AG09309 (cell line): ENCODE measurements around the gene IZUMO4.

Source experiments
- DNase-seq: peaks from one replicate; pipeline ENCODE4 v3.0.0-alpha.2; 2010; ENCODE audit warnings: low read depth
- H3K4me3 ChIP-seq: 2 replicates; pipeline ENCODE4 v1.5.1; 2011; ENCODE audit warnings: mild to moderate bottlenecking, low read depth, low read length, moderate library complexity; ENCODE audit not compliant: control insufficient read depth
- TF ChIP-seq, protein P1 (sequence below): IDR thresholded peaks from 2 replicates; pipeline ENCODE4 v1.5.1; 2011; ENCODE audit warnings: mild to moderate bottlenecking, low read depth, low read length, inconsistent platforms; ENCODE audit not compliant: insufficient read depth, control insufficient read depth; ENCODE audit errors: missing control alignments

IZUMO4 gene

DNA sequence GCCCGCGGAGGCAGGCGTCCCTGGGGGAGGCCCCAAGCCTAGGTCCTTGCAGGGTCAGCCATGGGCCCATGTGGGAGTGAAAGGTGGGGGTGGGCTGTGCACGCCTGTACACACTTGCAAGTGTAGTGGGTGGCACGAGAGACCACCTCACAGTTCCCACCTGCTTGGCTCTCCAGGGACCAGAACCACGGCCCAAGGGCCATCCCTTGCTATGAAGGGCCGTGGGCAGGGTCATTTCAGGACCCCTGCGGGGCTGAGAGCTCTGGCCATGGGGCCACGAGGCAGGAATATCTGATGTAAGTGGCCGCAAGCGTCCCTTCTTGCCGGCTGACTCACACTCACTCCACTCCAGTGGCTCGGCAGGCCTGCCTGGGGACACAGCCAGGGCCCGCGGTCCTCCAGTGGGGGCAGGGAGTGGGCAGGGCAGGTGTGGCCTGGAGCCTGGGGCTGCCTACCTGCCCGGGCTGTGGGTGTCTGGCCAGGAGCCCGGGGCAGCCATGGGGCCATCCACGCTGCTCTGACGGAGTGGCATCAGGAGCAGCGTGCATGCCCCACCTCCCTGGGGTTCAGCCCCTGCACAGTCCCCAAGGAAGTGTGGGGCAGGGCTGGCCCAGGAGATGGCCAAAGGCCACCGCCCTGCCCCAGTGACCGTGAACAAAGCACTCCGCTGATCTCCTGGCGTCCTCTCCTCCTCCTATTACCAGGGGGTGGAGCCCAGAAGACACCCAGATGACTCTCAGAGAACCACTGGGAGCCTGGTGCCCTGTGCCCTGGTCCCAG lies 37.1 kb upstream of the IZUMO4 start:
- TF ChIP-seq, protein P1, sequence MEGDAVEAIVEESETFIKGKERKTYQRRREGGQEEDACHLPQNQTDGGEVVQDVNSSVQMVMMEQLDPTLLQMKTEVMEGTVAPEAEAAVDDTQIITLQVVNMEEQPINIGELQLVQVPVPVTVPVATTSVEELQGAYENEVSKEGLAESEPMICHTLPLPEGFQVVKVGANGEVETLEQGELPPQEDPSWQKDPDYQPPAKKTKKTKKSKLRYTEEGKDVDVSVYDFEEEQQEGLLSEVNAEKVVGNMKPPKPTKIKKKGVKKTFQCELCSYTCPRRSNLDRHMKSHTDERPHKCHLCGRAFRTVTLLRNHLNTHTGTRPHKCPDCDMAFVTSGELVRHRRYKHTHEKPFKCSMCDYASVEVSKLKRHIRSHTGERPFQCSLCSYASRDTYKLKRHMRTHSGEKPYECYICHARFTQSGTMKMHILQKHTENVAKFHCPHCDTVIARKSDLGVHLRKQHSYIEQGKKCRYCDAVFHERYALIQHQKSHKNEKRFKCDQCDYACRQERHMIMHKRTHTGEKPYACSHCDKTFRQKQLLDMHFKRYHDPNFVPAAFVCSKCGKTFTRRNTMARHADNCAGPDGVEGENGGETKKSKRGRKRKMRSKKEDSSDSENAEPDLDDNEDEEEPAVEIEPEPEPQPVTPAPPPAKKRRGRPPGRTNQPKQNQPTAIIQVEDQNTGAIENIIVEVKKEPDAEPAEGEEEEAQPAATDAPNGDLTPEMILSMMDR: no peak
- peak; percentile 57 for DNase-seq
- no peak overlapping the region for H3K4me3 ChIP-seq

DNA sequence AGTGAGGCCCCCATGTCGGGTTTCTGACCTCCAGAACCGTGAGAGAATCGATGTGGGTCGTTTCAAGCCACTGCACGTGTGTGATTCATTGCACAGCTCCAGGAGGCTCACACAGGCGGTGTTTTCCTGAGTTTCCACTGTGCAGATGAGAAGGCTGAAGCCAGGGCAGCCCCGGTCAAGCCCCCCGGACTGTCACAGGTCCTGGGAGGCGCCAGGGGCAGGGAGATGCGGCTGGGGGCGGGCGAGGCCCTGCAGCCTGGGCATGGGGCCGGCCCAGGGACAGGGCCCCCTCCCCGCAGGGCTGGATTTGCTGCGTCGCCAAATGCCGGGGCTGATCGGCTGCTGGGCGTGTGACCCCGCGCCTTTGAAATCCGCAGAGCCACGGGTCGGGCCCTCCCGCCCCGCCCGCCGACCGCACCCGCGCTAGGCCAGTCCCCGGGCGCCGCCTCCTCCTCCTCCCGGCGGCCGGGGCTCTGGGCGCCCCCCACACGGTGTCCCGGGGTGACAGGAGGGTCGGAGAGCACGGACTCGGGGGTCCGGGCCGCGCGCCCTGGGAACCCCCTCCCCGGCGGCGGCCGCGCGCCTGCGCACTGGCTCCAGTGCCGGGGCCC lies 35.7 kb upstream of the IZUMO4 start:
- DNase-seq: no peak
- TF ChIP-seq, protein P1: no peak
- peak overlapping the region; percentile 34 for H3K4me3 ChIP-seq

DNA sequence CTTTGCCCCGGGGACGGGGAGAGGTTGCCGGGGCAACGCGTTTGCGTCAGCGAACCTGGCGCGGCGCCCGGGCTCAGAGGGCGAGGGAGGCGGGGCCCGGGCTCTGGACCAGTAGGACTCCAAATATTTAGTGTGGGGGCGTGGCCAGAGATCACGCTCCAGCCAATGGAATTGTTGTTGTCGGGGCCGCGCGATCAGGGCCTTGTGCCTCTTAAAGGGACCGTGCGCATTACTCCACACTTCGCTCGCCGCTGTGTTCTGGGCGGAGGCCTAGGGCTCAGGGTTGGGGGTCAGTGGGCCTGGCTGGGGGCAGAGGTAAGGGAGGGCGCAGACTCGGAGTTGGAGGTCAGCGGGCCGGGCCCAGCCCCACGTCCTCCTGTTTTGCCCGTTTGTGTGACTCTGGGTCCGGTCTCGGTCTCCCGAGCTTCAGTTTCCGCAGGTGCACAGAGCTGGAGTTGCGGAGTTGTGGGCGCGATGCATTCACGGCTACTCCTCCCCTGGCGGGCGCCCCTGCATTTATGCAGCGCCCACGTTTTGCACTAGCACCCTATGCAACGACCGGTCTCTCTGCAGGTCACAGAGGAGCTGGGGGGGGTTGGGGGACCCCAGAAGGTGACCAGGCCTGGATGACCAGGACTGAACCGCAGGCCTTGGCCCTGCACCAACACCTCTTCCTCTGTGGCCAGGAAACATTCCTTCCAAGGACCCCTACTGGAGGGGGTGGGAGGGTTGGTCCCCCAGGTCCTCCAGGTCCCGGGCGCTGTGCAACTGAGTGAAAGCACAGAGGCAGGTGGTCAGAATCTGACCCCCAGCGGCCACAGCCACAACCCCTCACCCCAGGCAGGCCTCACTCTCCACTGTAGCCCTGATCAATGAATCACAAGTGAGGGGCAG lies 35.0 kb upstream of the IZUMO4 start:
- TF ChIP-seq, protein P1: no peak
- peak; percentile 89 for DNase-seq
- peak overlapping the region; percentile 67 for H3K4me3 ChIP-seq

DNA sequence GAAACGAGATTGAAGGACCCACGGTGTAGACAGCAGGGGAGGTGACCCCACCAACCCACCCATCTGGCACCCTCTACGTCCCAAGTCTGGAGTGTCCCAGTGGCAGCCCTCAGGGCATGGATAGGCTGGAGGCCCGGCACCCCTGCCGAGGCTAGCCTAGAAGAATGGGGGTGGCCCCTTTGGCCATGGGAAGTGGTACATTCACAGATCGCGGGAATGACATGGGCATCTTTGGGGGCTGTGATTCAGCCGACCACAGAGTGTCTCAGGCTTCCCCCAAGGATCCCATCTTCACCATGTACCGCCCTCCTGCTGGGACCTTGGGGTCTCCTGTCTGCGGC lies 34.4 kb upstream of the IZUMO4 start:
- TF ChIP-seq, protein P1: no peak
- H3K4me3 ChIP-seq: peak overlapping the region; percentile 67; the same call in 1 of the 2 replicates
- DNase-seq: no peak

DNA sequence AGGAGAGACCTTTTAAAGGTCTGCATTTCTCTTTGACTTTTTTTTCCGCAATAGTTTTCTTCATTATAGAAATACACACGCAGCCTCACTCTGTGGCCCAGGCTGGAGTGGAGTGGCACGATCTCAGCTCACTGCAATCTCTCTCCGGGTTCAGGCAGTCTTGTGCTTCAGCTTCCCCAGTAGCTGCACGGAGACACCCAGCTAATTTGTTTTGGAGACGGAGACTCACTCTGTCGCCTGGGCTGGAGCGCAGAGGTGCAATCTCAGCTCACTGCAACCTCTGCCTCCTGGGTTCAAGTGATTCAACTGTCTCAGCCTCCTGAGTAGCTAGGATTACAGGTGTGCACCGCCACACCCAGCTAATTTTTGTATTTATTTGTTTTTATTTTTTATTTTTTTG lies 33.9 kb upstream of the IZUMO4 start:
- DNase-seq: no peak
- H3K4me3 ChIP-seq: no peak overlapping the region
- TF ChIP-seq, protein P1: no peak

DNA sequence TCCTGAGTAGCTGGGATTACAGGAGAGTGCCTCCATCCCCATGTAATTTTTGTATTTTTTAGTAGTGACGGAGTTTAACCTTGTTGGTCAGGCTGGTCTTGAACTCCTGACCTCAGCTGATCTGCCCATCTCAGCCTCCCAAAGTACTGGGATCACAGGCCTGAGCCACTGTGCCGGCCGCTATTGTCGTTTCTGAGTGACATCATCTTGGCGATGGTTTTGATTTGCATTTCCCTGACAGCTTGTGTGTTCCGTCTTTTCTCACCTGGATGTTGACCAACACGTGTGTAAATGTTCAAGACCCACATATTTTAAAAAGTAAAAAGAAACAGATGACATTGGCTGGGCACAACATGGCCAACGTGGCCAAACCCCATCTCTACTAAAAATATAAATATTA lies 32.9 kb upstream of the IZUMO4 start:
- TF ChIP-seq, protein P1: no peak
- no peak overlapping the region for H3K4me3 ChIP-seq
- DNase-seq: no peak
